Duodenal mucosa (tissue), 2 donors: ENCODE measurements around the gene PCCB.
"Not testable (repeated sequence)": the region's sequence is repeated elsewhere in the genome, so short reads cannot be mapped to it uniquely, and the experiment has no call there.

ENCODE experiments used
- H3K27ac ChIP-seq: one replicate; pipeline ENCODE4 v1.7.0; 2013; ENCODE audit warnings: low read depth, low read length
- H3K27me3 ChIP-seq, 2 donors: one replicate each; pipeline ENCODE4 v1.7.0; 2013; ENCODE audit warnings: low read length in 2 of 2, control low read depth in 1 of 2; ENCODE audit not compliant: insufficient read depth in 2 of 2, control insufficient read depth in 1 of 2
- H3K36me3 ChIP-seq, 2 donors: one replicate each; pipeline ENCODE4 v1.7.0; 2013; ENCODE audit warnings: low read length in 2 of 2, control low read depth in 1 of 2; ENCODE audit not compliant: insufficient read depth in 2 of 2, control insufficient read depth in 1 of 2
- H3K4me1 ChIP-seq, 2 donors: one replicate each; pipeline ENCODE4 v1.7.0; 2013; ENCODE audit warnings: low read length in 2 of 2, control low read depth in 1 of 2; ENCODE audit not compliant: insufficient read depth in 2 of 2, control insufficient read depth in 1 of 2
- H3K4me3 ChIP-seq, 2 donors: one replicate each; pipeline ENCODE4 v1.7.0; 2013; ENCODE audit warnings: low read length in 2 of 2, low read depth in 1 of 2
- H3K9ac ChIP-seq, 2 donors: one replicate each; pipeline ENCODE4 v1.7.0; 2013; ENCODE audit warnings: low read length in 2 of 2, low read depth in 1 of 2
- H3K9me3 ChIP-seq, 2 donors: one replicate each; pipeline ENCODE4 v1.7.0; 2013; ENCODE audit warnings: low read length in 2 of 2, control low read depth in 1 of 2; ENCODE audit not compliant: control insufficient read depth in 1 of 2

PCCB gene

DNA sequence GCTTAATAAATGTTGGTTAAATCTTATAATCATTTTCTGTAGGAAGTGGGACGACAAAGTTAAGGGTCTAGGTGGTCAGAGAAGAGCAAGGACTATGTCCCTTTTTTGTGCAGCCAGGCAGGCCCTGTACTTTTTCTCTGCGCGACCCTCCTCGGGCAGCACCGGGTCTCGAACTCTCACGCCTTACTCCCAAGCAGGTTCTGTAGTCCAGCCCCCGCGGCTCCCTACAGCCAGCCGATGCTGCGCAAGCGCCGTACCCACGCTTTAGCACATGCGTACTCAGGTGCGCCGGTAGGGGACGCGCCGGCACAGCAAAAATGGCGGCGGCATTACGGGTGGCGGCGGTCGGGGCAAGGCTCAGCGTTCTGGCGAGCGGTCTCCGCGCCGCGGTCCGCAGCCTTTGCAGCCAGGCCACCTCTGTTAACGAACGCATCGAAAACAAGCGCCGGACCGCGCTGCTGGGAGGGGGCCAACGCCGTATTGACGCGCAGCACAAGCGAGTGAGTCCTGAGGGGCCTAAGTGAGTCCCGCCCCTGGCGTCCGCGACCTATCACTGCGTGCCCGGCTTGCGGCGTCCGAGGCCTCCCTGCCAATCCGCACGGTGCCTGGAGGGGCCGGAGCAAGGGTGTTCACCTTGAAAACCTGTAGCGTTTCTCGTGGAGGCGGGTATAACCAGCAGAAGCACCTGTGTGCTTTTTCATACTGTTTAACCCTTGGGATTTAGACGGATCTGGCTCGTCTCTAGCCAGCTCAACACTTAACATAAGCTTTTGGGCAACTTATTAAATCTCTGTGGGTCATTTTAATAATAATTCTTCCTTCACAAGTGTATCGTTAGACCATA is at the start of gene PCCB:
Gene PCCB, plus strand, starts transcription at position 282 of the 844 bp plus-strand sequence. Its CDS starts 36 bp downstream, at position 318.
- Histone ChIP-seq H3K4me3 (peak within 1 kb of the TSS; percentile 61 to 90), H3K27ac (peak within 1 kb of the TSS; percentile 89), H3K4me1 (peaks cover 31 to 35% of the 10 kb centered on the region in 2 donors), H3K9me3 (no peaks in the 10 kb centered on the region), H3K36me3 (no peaks in the 10 kb centered on the region), H3K27me3 (no peaks in the 10 kb centered on the region), H3K9ac (peak within 1 kb of the TSS; percentile 19 to 70)

DNA sequence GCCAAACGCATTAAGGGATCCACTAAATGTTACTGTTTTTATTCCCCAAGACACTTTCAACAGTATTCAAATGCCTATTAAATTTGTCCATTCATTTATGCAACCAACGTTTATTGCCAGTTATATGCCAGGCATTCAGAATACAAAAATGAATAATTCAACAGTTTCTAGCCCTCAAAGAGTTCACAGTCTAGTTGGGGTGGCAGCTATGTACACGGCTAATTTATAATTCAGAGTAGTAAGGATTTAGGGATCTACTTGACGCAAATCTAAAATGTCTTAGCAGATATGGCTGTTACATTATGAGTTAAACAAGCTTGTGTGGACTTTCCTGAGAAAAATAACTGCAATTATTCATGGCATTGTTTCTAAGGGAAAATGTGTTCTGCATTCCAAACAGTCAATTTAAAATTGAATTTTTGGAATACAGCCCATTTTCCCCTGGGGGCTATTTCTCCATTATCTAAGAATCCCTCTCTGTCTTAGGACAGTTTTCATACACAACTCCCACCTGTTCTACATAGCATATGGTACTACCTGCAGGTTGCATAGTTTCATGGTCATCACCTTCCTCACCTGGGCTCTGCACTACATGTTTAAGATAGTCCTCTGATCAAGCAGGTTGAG is 42.5 kb upstream of the PCCB start:
- H3K27me3 ChIP-seq: no peaks in the 10 kb centered on the region
- no peak overlapping the region for H3K4me3 ChIP-seq
- H3K4me1 ChIP-seq: no peaks in the 10 kb centered on the region
- H3K36me3 ChIP-seq: no peaks in the 10 kb centered on the region
- no peaks in the 10 kb centered on the region for H3K9me3 ChIP-seq
- no peak overlapping the region for H3K27ac ChIP-seq
- H3K9ac ChIP-seq: no peak overlapping the region

DNA sequence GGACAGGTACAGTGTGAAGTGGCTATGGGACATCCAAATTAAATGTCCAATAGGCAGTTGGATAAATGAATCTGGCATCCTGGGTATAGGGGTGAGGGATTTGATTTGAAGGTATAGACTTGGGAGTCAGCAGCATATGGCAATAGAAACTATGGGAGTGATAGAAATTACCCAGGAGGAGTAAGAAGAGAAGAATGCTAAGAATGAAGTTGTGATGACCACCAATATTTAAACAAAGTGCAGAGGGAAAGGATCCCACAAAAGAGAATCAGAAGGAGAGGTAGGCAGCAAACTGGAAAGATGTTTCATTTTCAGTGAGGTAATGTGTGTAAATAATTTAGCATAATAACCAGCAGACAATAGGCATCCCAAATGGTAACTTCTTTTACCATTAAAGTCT is 40.2 kb upstream of the PCCB start:
- H3K4me3 ChIP-seq: no peak overlapping the region
- H3K36me3 ChIP-seq: no peaks in the 10 kb centered on the region
- no peaks in the 10 kb centered on the region for H3K4me1 ChIP-seq
- H3K9me3 ChIP-seq: no peaks in the 10 kb centered on the region
- H3K9ac ChIP-seq: no peak overlapping the region
- H3K27me3 ChIP-seq: no peaks in the 10 kb centered on the region
- H3K27ac ChIP-seq: no peak overlapping the region

DNA sequence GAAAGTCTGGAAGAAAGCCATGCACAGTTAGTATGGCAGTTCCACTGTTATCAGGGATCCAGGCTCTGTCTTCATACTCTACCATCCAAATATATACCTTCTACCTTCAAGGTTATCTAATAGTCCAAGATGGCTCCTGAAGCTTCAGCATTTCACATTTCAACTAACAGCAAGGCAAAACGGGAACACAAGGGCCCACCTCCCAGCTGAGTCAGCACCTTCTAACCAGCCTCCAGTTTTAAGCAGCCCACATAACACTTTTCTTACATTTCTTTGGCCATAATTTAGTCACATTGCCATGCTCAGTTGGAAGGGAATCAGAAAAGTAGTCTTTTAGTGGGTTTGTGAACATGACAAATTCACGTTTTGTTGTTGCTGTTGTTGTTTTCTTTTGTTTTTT is 38.6 kb upstream of the PCCB start:
- Histone ChIP-seq H3K36me3 (no peaks in the 10 kb centered on the region), H3K9ac (no peak overlapping the region), H3K9me3 (no peaks in the 10 kb centered on the region), H3K4me3 (no peak overlapping the region), H3K4me1 (no peaks in the 10 kb centered on the region), H3K27ac (no peak overlapping the region), H3K27me3 (no peaks in the 10 kb centered on the region)

DNA sequence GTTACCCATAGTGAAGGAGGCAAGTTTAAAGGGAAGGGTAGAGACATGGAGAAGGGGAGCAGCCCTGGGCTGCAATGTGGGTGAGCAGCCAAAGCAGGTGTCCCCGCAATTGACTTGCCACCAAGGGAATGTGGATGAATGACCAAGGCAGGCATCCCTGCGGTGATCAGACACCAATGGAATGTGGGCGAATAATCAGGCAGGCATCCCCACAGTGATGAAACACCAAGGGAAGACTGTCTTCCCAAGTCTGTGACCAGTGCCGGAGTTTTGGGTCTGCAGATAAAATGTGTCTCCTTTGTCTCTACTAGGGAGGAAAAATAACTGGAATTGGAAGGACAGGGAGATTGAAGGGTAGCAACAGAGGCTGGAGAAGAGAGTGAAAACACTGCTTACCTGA is 27.4 kb upstream of the PCCB start:
- H3K4me1 ChIP-seq, H3K9me3 ChIP-seq, H3K27ac ChIP-seq, H3K36me3 ChIP-seq, H3K4me3 ChIP-seq, H3K27me3 ChIP-seq, H3K9ac ChIP-seq: not testable (repeated sequence)

DNA sequence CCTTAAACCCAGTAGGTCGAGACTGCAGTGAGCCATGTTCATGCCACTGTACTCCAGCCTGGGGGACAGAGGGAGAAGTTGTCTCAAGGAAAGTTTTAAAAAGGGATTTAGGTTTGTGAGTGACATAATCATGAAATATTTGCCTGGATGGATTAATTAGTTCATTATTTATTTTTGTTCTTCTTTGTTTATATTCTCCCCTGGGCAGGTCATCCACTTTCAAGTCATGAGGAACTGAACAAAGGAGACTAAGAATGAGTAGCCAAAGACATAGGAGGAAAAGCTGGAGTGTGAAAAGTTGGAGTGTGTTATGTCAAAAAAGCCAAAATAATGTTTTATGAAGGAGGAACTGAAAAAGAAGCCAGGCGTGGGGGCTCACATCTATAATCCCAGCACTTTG is 17.7 kb upstream of the PCCB start:
- H3K36me3 ChIP-seq: no peaks in the 10 kb centered on the region
- H3K4me3 ChIP-seq: no peak overlapping the region
- no peaks in the 10 kb centered on the region for H3K27me3 ChIP-seq
- no peak overlapping the region for H3K27ac ChIP-seq
- no peaks in the 10 kb centered on the region for H3K9me3 ChIP-seq
- H3K9ac ChIP-seq: no peak overlapping the region
- no peaks in the 10 kb centered on the region for H3K4me1 ChIP-seq

DNA sequence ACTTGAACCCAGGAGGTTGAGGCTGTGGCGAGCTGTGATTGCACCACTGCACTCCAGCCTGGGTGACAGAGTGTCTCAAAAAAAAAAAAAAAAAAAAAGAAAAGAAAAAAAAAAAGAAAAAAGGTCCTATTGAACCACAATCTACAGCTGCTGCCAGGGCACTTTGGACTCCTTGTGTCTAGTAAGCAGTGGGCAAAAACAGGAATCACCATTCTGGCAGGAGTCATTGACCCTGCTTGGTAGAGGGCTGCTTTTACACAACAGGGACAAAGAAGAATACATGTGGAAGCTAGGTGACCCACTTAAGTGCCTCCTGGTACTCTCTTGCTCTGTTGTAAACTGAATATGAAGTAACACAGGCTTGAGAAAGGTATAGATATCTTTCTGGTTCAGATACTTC is 14.6 kb upstream of the PCCB start:
- no peaks in the 10 kb centered on the region for H3K4me1 ChIP-seq
- H3K9ac ChIP-seq: no peak overlapping the region
- no peaks in the 10 kb centered on the region for H3K9me3 ChIP-seq
- no peaks in the 10 kb centered on the region for H3K36me3 ChIP-seq
- H3K27me3 ChIP-seq: no peaks in the 10 kb centered on the region
- no peak overlapping the region for H3K4me3 ChIP-seq
- H3K27ac ChIP-seq: no peak overlapping the region

DNA sequence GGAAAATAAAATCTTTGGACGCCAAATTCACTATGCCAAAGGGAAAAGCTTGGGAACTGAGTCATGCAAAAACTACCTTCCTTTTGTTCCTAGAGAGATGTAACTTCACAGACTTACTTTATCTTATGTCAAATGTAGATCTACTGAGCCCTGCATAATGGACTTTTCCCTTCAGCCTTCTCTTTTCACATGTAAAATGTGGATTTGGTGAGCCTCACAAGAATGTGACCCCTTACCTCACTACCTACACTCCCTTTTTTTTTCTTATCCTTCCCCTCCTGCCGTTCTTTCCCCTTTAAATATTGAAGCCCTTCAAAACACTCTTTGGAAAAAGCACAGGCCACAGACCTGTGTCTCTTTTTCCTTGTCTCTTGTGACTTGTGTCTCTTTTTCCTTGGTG is 14.0 kb upstream of the PCCB start:
- H3K36me3 ChIP-seq: no peaks in the 10 kb centered on the region
- no peaks in the 10 kb centered on the region for H3K4me1 ChIP-seq
- no peak overlapping the region for H3K9ac ChIP-seq
- H3K27ac ChIP-seq: no peak overlapping the region
- H3K4me3 ChIP-seq: no peak overlapping the region
- H3K27me3 ChIP-seq: no peaks in the 10 kb centered on the region
- H3K9me3 ChIP-seq: no peaks in the 10 kb centered on the region

DNA sequence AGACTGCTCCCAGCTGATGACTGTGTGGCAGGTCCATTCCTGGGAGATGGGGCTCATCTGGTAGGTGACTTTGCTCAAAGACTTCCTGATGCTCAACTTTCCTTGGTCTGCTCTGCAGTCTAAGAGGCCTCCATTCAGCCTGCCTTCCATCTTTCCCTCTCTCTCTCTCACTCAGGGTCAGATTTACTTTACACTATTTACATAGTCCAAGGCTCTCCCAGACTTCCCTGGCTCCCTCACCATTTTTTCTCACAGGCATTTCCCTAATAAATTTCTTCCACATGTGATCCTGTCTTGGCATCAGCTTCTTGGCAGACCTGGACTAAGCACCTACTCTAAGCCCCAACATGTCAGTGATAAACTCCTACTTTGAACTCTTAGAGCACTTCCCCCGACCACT is 13.0 kb upstream of the PCCB start:
- no peak overlapping the region for H3K9ac ChIP-seq

DNA sequence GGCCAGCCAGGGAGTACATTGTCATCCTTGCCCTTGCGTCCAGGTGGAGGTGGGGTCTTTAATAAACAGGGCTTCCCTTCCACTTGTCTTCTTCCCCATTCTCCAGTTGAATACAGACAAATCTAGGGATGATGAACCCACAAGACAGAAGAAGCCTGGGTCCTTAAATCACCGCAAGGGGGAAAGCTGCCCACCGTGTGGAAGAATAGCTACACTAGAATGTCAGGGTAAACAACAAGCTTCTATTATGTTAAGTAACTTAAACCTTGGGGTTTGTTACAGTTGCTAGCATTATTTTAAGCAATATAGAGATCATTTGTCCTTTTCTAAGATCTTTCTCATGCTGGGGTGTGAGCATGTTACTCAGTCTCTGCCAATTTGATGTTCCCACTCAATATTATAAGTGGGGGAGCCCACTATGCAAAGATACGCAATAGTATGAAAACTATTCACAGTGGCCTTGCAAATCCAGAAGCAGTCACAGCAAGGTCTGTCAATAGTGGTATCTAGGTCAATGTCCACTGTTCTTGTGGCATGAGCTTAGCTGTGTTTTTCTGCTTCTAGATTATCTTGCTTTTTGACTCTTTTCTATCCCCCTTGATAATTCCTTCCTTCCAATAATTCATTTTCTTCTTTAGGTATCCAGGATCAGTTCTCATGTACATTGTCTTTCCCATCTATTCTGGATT is 12.0 kb upstream of the PCCB start:
- Histone ChIP-seq H3K4me1 (no peaks in the 10 kb centered on the region), H3K27ac (no peak overlapping the region), H3K4me3 (no peak overlapping the region), H3K36me3 (no peaks in the 10 kb centered on the region), H3K9me3 (no peaks in the 10 kb centered on the region), H3K9ac (no peak overlapping the region), H3K27me3 (no peaks in the 10 kb centered on the region)

More for the DNA sequence above, 13.0 kb upstream of the PCCB start:
- H3K36me3 ChIP-seq: no peaks in the 10 kb centered on the region
- no peaks in the 10 kb centered on the region for H3K4me1 ChIP-seq
- H3K27me3 ChIP-seq: no peaks in the 10 kb centered on the region
- no peaks in the 10 kb centered on the region for H3K9me3 ChIP-seq
- no peak overlapping the region for H3K27ac ChIP-seq
- no peak overlapping the region for H3K4me3 ChIP-seq
